Spleen (tissue), 11 donors: ENCODE measurements around the gene CADM2. TPM values are rescaled to one million over a fixed set of nuclear protein-coding genes. Genes with fewer than 3 reads are reported as not detected.
"Not testable (repeated sequence)": the region's sequence is repeated elsewhere in the genome, so short reads cannot be mapped to it uniquely, and the experiment has no call there.

Experiments
- DNase-seq: peaks from one replicate; pipeline ENCODE4 v3.0.0-alpha.2; 2020
- H3K27ac ChIP-seq, 8 donors: fragments of 200-600 bp; sonication (generic) in 7 of 8; 1 replicate in 4 of 8; 2 replicates in 4 of 8; pipeline versions ENCODE4 v1.5.0 to v1.8.0; 2016 to 2021; ENCODE audit warnings: inconsistent platforms in 4 of 8, mild to moderate bottlenecking in 4 of 8, moderate library complexity in 1 of 8
- H3K27me3 ChIP-seq, 7 donors: fragments of 200-600 bp; sonication (generic) in 6 of 7; replicated peaks in 1 of 7; 1 replicate in 4 of 7; 2 replicates in 3 of 7; pipeline versions ENCODE4 v1.5.0 to v1.8.0; 2016 to 2021; ENCODE audit warnings: inconsistent platforms in 3 of 7, mild to moderate bottlenecking in 1 of 7
- H3K36me3 ChIP-seq, 6 donors: fragments of 200-600 bp; sonication (generic) in 5 of 6; 1 replicate in 4 of 6; 2 replicates in 2 of 6; pipeline versions ENCODE4 v1.5.0 to v1.8.0; 2016 to 2021; ENCODE audit warnings: inconsistent platforms in 2 of 6
- H3K4me1 ChIP-seq, 6 donors: fragments of 200-600 bp; sonication (generic) in 5 of 6; 1 replicate in 3 of 6; 2 replicates in 3 of 6; pipeline versions ENCODE4 v1.5.0 to v1.8.0; 2016 to 2021; ENCODE audit warnings: inconsistent platforms in 3 of 6
- H3K4me3 ChIP-seq, 8 donors: fragments of 200-600 bp; sonication (generic) in 7 of 8; 1 replicate in 4 of 8; 2 replicates in 4 of 8; pipeline versions ENCODE4 v1.5.0 to v1.8.0; 2016 to 2021; ENCODE audit warnings: inconsistent platforms in 4 of 8, mild to moderate bottlenecking in 4 of 8, moderate library complexity in 2 of 8
- H3K9me3 ChIP-seq, 8 donors: fragments of 200-600 bp; sonication (generic) in 7 of 8; 1 replicate in 4 of 8; 2 replicates in 4 of 8; pipeline versions ENCODE4 v1.5.0 to v1.8.0; 2016 to 2021; ENCODE audit warnings: inconsistent platforms in 4 of 8
- POLR2A ChIP-seq, 3 donors: fragments of 450-650 bp; IDR thresholded peaks; one replicate each; pipeline ENCODE4 v1.5.1; 2017; ENCODE audit warnings: antibody characterized with exemption in 3 of 3, mild to moderate bottlenecking in 1 of 3
- POLR2AphosphoS5 ChIP-seq, 3 donors: sonication (generic); formaldehyde crosslinking; IDR thresholded peaks; one replicate each; pipeline ENCODE4 v1.5.1; 2017; ENCODE audit warnings: antibody characterized with exemption in 3 of 3
- WGBS, 5 donors: extraction: QIAGEN DNeasy Blood & Tissue Kit in 3 of 5; methylation state at CpG; one replicate each; pipeline versions ENCODE4 v1.1.5 to v1.1.7; 2013 to 2018; 5-methylcytosine and 5-hydroxymethylcytosine counted together
- intact Hi-C: fragments of 100-400 bp; cut with DNase I; formaldehyde crosslinking; loops from one replicate; pipeline ENCODE4 v1.15.0; 2023; ENCODE audit warnings: low total_unique reads
- polyA plus RNA-seq, 3 donors: library from polyadenylated mRNA; stranded (reverse); fragments of 200-250 nt; gene quantifications; one replicate each; pipeline ENCODE4 v1.2.1, GENCODE V29; 2013
- total RNA-seq, 7 donors: library from RNA; depleted of rRNA in 3 of 7; stranded (reverse); fragments of >200 nt in 3 of 7; fragmentation: NEBNext Ultra II Directional in 4 of 7; extraction: Animal tissue kit (Norgen Biotek cat#: 25700) in 4 of 7; gene quantifications; one replicate each; pipeline versions ENCODE4 v1.1.0 to v1.2.1, GENCODE V29; 2016 to 2021
- TF ChIP-seq, protein P1 (sequence below), 11 experiments: fragments of 200-600 bp in 7 of 11; fragments of 450-650 bp in 4 of 11; sonication (generic) in 4 of 11; IDR thresholded peaks in 8 of 11; conservative IDR thresholded peaks in 3 of 11; 1 replicate in 7 of 11; 2 replicates in 4 of 11; pipeline versions ENCODE4 v1.4.0 to v1.8.0; 2016 to 2021; ENCODE audit warnings: antibody characterized with exemption in 11 of 11, inconsistent platforms in 4 of 11, mild to moderate bottlenecking in 1 of 11
- donor health status: healthy with polysubstance abuse.
- donor health status: DM: no; HTN: no; CAD: no; lungs with moderate emphysema.
- donor health status: DM: no; HTN: no; CAD: no.
- donor health status: Bipolar disorder and iron deficiency.
- donor health status: healthy.
- donor health status: DM: no; HTN: no; CAD: no.
- donor health status: DM: yes; HTN: yes; CAD: no.

CADM2 gene
- total and polyA plus RNA-seq, 10 donors: 0.03 to 4.0 (median 1.0) TPM; not detected in 1

GRCh38 chr3:85142626-85143025, 183.8 kb downstream of the CADM2 start:
- TF ChIP-seq POLR2AphosphoS5 (IDR thresholded peaks at IDR 0.05) (no peak), POLR2A (IDR thresholded peaks at IDR 0.05) (no peak)
- TF ChIP-seq, protein P1, sequence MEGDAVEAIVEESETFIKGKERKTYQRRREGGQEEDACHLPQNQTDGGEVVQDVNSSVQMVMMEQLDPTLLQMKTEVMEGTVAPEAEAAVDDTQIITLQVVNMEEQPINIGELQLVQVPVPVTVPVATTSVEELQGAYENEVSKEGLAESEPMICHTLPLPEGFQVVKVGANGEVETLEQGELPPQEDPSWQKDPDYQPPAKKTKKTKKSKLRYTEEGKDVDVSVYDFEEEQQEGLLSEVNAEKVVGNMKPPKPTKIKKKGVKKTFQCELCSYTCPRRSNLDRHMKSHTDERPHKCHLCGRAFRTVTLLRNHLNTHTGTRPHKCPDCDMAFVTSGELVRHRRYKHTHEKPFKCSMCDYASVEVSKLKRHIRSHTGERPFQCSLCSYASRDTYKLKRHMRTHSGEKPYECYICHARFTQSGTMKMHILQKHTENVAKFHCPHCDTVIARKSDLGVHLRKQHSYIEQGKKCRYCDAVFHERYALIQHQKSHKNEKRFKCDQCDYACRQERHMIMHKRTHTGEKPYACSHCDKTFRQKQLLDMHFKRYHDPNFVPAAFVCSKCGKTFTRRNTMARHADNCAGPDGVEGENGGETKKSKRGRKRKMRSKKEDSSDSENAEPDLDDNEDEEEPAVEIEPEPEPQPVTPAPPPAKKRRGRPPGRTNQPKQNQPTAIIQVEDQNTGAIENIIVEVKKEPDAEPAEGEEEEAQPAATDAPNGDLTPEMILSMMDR (IDR thresholded peaks at IDR 0.05 in 8 of 11, conservative IDR thresholded peaks at IDR 0.05 in 3 of 11): no peak
- Histone ChIP-seq H3K4me3 (no peak overlapping the region), H3K27me3 (no peaks in the 10 kb centered on the region), H3K4me1 (no peaks in the 10 kb centered on the region), H3K9me3 (no peaks in the 10 kb centered on the region), H3K27ac (no peak overlapping the region), H3K36me3 (no peaks in the 10 kb centered on the region)
- DNase-seq: no peak
- intact Hi-C loops: no loop called here
- WGBS, 5 donors: 77 to 96% (median 87%) methylated on average over 3 of the region's 3 CpGs

GRCh38 chr3:85148036-85148435, 189.2 kb downstream of the CADM2 start:
- DNase-seq: no peak
- TF ChIP-seq POLR2A (IDR thresholded peaks at IDR 0.05) (no peak), POLR2AphosphoS5 (IDR thresholded peaks at IDR 0.05) (no peak)
- TF ChIP-seq, protein P1 (IDR thresholded peaks at IDR 0.05 in 8 of 11, conservative IDR thresholded peaks at IDR 0.05 in 3 of 11): no peak
- no peak overlapping the region for H3K4me3 ChIP-seq
- H3K36me3 ChIP-seq: no peaks in the 10 kb centered on the region
- H3K27ac ChIP-seq: no peak overlapping the region
- no peaks in the 10 kb centered on the region for H3K27me3 ChIP-seq
- 5 to 12% (median 7%) methylated on average over 3 of the region's 3 CpGs for WGBS, 5 donors
- intact Hi-C loops: no loop called here
- peaks cover 0 to 11% (median 5%) of the 10 kb centered on the region in 8 donors for H3K9me3 ChIP-seq
- H3K4me1 ChIP-seq: no peaks in the 10 kb centered on the region

DNA sequence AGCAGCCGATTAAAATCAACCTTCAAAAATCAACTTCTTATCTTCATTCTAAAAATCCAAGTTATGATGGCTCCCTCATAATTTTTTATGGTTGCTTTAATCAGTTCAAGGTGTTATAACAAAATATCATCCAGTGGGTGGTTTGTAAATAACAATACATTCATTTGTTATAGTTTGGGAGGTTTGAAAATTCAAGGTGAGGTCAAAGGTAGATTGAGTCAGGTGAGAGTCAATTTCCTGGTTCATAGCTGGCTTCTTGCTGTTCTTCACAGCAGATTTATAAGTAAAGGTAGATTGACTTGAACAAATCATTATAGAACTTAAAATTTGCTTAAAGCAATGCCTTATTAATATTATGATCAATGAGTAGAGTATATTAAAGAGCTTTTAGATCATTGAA, 192.8 kb downstream of the CADM2 start:
- intact Hi-C loops: no loop called here
- TF ChIP-seq, protein P1 (IDR thresholded peaks at IDR 0.05 in 8 of 11, conservative IDR thresholded peaks at IDR 0.05 in 3 of 11): no peak
- TF ChIP-seq POLR2A (IDR thresholded peaks at IDR 0.05): no peak
- no peak for TF ChIP-seq POLR2AphosphoS5 (IDR thresholded peaks at IDR 0.05)

GRCh38 chr3:85153279-85153678, 194.5 kb downstream of the CADM2 start:
- H3K4me3 ChIP-seq, H3K27ac ChIP-seq, H3K27me3 ChIP-seq, H3K4me1 ChIP-seq, intact Hi-C loops, DNase-seq, H3K36me3 ChIP-seq: not testable (repeated sequence)
- WGBS, 5 donors: 89 to 98% (median 95%) methylated on average over 7 of the region's 7 CpGs
- H3K9me3 ChIP-seq: peaks cover 0 to 15% (median 5%) of the 10 kb centered on the region in 8 donors

More for the DNA sequence above, 192.8 kb downstream of the CADM2 start:
- no peaks in the 10 kb centered on the region for H3K4me1 ChIP-seq
- no peak overlapping the region for H3K27ac ChIP-seq
- peaks cover 0 to 14% (median 5%) of the 10 kb centered on the region in 8 donors for H3K9me3 ChIP-seq
- H3K4me3 ChIP-seq: no peak overlapping the region
- DNase-seq: no peak
- WGBS, 5 donors: 81 to 92% (median 83%) methylated on average over 1 of the region's 1 CpG
- no peaks in the 10 kb centered on the region for H3K36me3 ChIP-seq
- H3K27me3 ChIP-seq: no peaks in the 10 kb centered on the region

DNA sequence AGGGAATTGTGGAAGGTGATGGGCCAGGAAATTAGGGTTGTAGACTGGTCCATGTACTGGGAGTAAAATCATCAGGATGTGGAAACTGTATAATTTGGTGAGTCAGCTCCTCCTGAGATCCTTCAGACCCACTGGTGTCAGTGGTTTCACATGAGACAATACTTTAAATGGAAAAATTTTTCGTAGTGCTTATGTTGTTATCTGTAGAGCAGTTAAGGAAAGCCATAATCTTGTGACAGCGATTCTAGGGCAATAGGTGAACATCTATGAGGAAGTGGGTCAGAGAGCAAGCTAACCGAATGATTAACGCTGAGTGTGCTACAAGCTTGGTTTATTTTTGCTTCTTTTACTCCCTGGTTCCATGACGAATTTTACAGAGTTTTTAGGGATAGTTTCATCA, 200.6 kb downstream of the CADM2 start:
- Histone ChIP-seq H3K27ac (no peak overlapping the region), H3K4me1 (no peaks in the 10 kb centered on the region), H3K4me3 (no peak overlapping the region), H3K27me3 (no peaks in the 10 kb centered on the region), H3K9me3 (peaks cover 0 to 8% (median 0%) of the 10 kb centered on the region in 8 donors), H3K36me3 (no peaks in the 10 kb centered on the region)
- DNase-seq: no peak
- intact Hi-C loops: no loop called here
- TF ChIP-seq POLR2AphosphoS5 (IDR thresholded peaks at IDR 0.05): no peak
- TF ChIP-seq, protein P1 (IDR thresholded peaks at IDR 0.05 in 8 of 11, conservative IDR thresholded peaks at IDR 0.05 in 3 of 11): no peak
- TF ChIP-seq POLR2A (IDR thresholded peaks at IDR 0.05): no peak
- 55 to 67% (median 65%) methylated on average over 5 of the region's 5 CpGs for WGBS, 5 donors
